H1 (cell line): ENCODE data around the gene SSH2. TPM values are rescaled to one million over a fixed set of nuclear protein-coding genes. Genes with fewer than 3 reads are reported as not detected.

Source experiments
- CTCF ChIA-PET: fragments of 300-600 bp; sonication (Branson Sonifier 250); formaldehyde crosslinking; loops from one replicate; lab custom pipeline; 2021; ENCODE audit not compliant: partially characterized antibody; lab: Charles Lee
- POLR2A ChIA-PET: fragments of 300-600 bp; sonication (Branson Sonifier 250); formaldehyde crosslinking; loops from one replicate; lab custom pipeline; 2021; ENCODE audit warnings: inconsistent platforms; ENCODE audit not compliant: partially characterized antibody; lab: Charles Lee
- DNase-seq, 2 experiments: peaks; one replicate each; pipeline versions ENCODE4 v3.0.0 to v3.0.0-alpha.2; 2010 to 2022; ENCODE audit warnings: low spot score in 2 of 2, low read depth in 1 of 2, mixed read lengths in 1 of 2
- FAIRE-seq: peaks from 2 replicates; lab custom pipeline; 2011; peaks lifted over from hg19 to GRCh38; lab: Jason Lieb, UNC
- H2AFZ ChIP-seq: 2 replicates; pipeline ENCODE4 v1.8.1; 2012; ENCODE audit warnings: low read length, inconsistent platforms
- H2AK5ac ChIP-seq: 2 replicates; pipeline ENCODE4 v1.6.1; 2013; ENCODE audit warnings: low read depth, low read length
- H2BK120ac ChIP-seq: replicated peaks from 2 replicates; pipeline ENCODE3; 2013; ENCODE audit warnings: low read depth, low read length, inconsistent platforms
- H2BK12ac ChIP-seq: 2 replicates; pipeline ENCODE4 v1.6.1; 2013; ENCODE audit warnings: low read depth, low read length
- H2BK15ac ChIP-seq: 2 replicates; pipeline ENCODE4 v1.6.1; 2013; ENCODE audit warnings: low read length
- H2BK20ac ChIP-seq: 2 replicates; pipeline ENCODE4 v1.6.1; 2013; ENCODE audit warnings: low read length
- H2BK5ac ChIP-seq: 2 replicates; pipeline ENCODE4 v1.6.1; 2013; ENCODE audit warnings: low read depth, low read length
- H3K14ac ChIP-seq: 2 replicates; pipeline ENCODE4 v1.6.1; 2013; ENCODE audit warnings: inconsistent platforms; ENCODE audit not compliant: insufficient read length
- H3K18ac ChIP-seq: 2 replicates; pipeline ENCODE4 v1.6.1; 2013; ENCODE audit warnings: low read length; ENCODE audit errors: extremely low read depth
- H3K23ac ChIP-seq: 2 replicates; pipeline ENCODE4 v1.6.1; 2013; ENCODE audit warnings: inconsistent platforms; ENCODE audit not compliant: insufficient read length
- H3K23me2 ChIP-seq: 2 replicates; pipeline ENCODE4 v1.6.1; 2013; ENCODE audit warnings: low read depth, low read length
- H3K27ac ChIP-seq: 2 replicates; pipeline ENCODE4 v1.6.1; 2011; ENCODE audit warnings: low read depth, low read length, inconsistent platforms
- H3K27me3 ChIP-seq, 4 experiments: replicated peaks in 1 of 4; 1 replicate in 1 of 4; 2 replicates in 3 of 4; pipeline versions ENCODE4 v1.6.1 to v1.8.1; 2011 to 2013; ENCODE audit warnings: low read length in 3 of 4, mild to moderate bottlenecking in 3 of 4, inconsistent platforms in 2 of 4, mixed read lengths in 2 of 4, moderate library complexity in 1 of 4; ENCODE audit not compliant: control insufficient read depth in 3 of 4, insufficient read depth in 3 of 4; ENCODE audit errors: extremely low read depth in 1 of 4
- H3K36me3 ChIP-seq, 4 experiments: 2 replicates each; pipeline versions ENCODE4 v1.6.1 to v1.8.1; 2011 to 2013; ENCODE audit warnings: mild to moderate bottlenecking in 4 of 4, low read length in 3 of 4, moderate library complexity in 2 of 4, control low read depth in 1 of 4, inconsistent platforms in 1 of 4; ENCODE audit not compliant: insufficient read depth in 4 of 4, control insufficient read depth in 2 of 4
- H3K4ac ChIP-seq: replicated peaks from 2 replicates; pipeline ENCODE3; 2013; ENCODE audit warnings: low read length, low read depth, mixed read lengths, inconsistent platforms; ENCODE audit not compliant: insufficient read length
- H3K4me1 ChIP-seq, 4 experiments: replicated peaks in 1 of 4; 1 replicate in 1 of 4; 2 replicates in 3 of 4; pipeline versions ENCODE4 v1.6.1 to v1.8.1; 2011 to 2013; ENCODE audit warnings: low read length in 3 of 4, inconsistent platforms in 2 of 4, mixed read lengths in 1 of 4; ENCODE audit not compliant: insufficient read depth in 4 of 4, control insufficient read depth in 3 of 4
- H3K4me2 ChIP-seq, 2 experiments: 2 replicates each; pipeline versions ENCODE4 v1.6.1 to v1.8.1; 2011 to 2013; ENCODE audit warnings: low read depth in 2 of 2, low read length in 2 of 2, control low read depth in 1 of 2, inconsistent platforms in 1 of 2, mild to moderate bottlenecking in 1 of 2; ENCODE audit not compliant: insufficient read depth in 1 of 2
- H3K4me3 ChIP-seq, 4 experiments: fragments of 200-600, 300-600 bp in 1 of 4; sonication (generic), shearing (Covaris generic), sonication (Bioruptor Twin) in 1 of 4; 2 replicates each; pipeline versions ENCODE4 v1.5.1 to v1.8.1; 2011 to 2016; ENCODE audit warnings: low read length in 4 of 4, low read depth in 3 of 4, control low read depth in 2 of 4, inconsistent platforms in 2 of 4, mild to moderate bottlenecking in 2 of 4, mixed read lengths in 1 of 4, moderate library complexity in 1 of 4; ENCODE audit not compliant: insufficient read depth in 2 of 4; ENCODE audit errors: extremely low read depth in 1 of 4
- H3K56ac ChIP-seq: replicated peaks from 2 replicates; pipeline ENCODE3; 2013; ENCODE audit warnings: low read depth, mild to moderate bottlenecking, mixed read lengths, low read length, inconsistent platforms; ENCODE audit not compliant: insufficient read length
- H3K79me1 ChIP-seq: 2 replicates; pipeline ENCODE4 v1.6.1; 2013; ENCODE audit warnings: low read depth, low read length, control low read depth
- H3K79me2 ChIP-seq, 2 experiments: 2 replicates each; pipeline versions ENCODE4 v1.6.1 to v1.8.1; 2012 to 2013; ENCODE audit warnings: low read length in 2 of 2, mild to moderate bottlenecking in 2 of 2, inconsistent platforms in 1 of 2; ENCODE audit not compliant: insufficient read depth in 2 of 2, control insufficient read depth in 1 of 2
- H3K9ac ChIP-seq, 4 experiments: replicated peaks in 1 of 4; 1 replicate in 1 of 4; 2 replicates in 3 of 4; pipeline versions ENCODE4 v1.6.1 to v1.8.1; 2011 to 2013; ENCODE audit warnings: low read depth in 3 of 4, low read length in 3 of 4, control low read depth in 2 of 4, mild to moderate bottlenecking in 2 of 4, moderate library complexity in 2 of 4, inconsistent platforms in 1 of 4; ENCODE audit errors: extremely low read depth in 1 of 4
- H3K9me3 ChIP-seq, 2 experiments: 2 replicates each; pipeline versions ENCODE4 v1.6.1 to v1.8.1; 2012 to 2013; ENCODE audit warnings: mild to moderate bottlenecking in 2 of 2, moderate library complexity in 2 of 2, control low read depth in 1 of 2, inconsistent platforms in 1 of 2, low read depth in 1 of 2, low read length in 1 of 2, mixed read lengths in 1 of 2; ENCODE audit not compliant: insufficient read depth in 2 of 2
- H4K20me1 ChIP-seq, 2 experiments: replicated peaks in 1 of 2; 2 replicates each; pipeline versions ENCODE3 to v1.8.1; 2011 to 2013; ENCODE audit warnings: inconsistent platforms in 2 of 2, low read length in 2 of 2, mild to moderate bottlenecking in 1 of 2; ENCODE audit not compliant: insufficient read depth in 2 of 2, control insufficient read depth in 1 of 2
- H4K5ac ChIP-seq: 2 replicates; pipeline ENCODE4 v1.6.1; 2013; ENCODE audit warnings: low read length, low read depth, mixed read lengths, inconsistent platforms; ENCODE audit not compliant: insufficient read length
- H4K8ac ChIP-seq: 2 replicates; pipeline ENCODE4 v1.8.0; 2013; ENCODE audit warnings: mild to moderate bottlenecking, moderate library complexity, low read length, inconsistent platforms; ENCODE audit not compliant: insufficient read depth; ENCODE audit errors: extremely low read depth
- H4K91ac ChIP-seq: replicated peaks from 2 replicates; pipeline ENCODE3; 2013; ENCODE audit warnings: low read length, mixed read lengths, inconsistent platforms; ENCODE audit not compliant: insufficient read length
- CHD2 ChIP-seq: IDR thresholded peaks from 2 replicates; pipeline ENCODE4 v1.6.1; 2012; ENCODE audit warnings: low read length, improper control_type of control experiment
- GTF2F1 ChIP-seq: IDR thresholded peaks from 2 replicates; pipeline ENCODE4 v1.6.1; 2012; ENCODE audit warnings: low read depth, low read length, improper control_type of control experiment, borderline replicate concordance
- KDM4A ChIP-seq: IDR thresholded peaks from one replicate; pipeline ENCODE4 v1.7.1; 2012; ENCODE audit warnings: low read depth, mild to moderate bottlenecking, moderate library complexity, low read length, inconsistent platforms; ENCODE audit not compliant: severe bottlenecking
- RXRA ChIP-seq: IDR thresholded peaks from 2 replicates; pipeline ENCODE4 v1.6.1; 2011; ENCODE audit warnings: low read depth, mild to moderate bottlenecking, low read length, moderate library complexity; ENCODE audit not compliant: insufficient read depth
- SAP30 ChIP-seq: fragments of 300-600 bp; sonication (generic); IDR thresholded peaks from 2 replicates; pipeline ENCODE4 v1.7.1; 2012; ENCODE audit warnings: low read length, moderate library complexity, mild to moderate bottlenecking, inconsistent platforms; ENCODE audit not compliant: insufficient read depth, insufficient replicate concordance
- SIX5 ChIP-seq: IDR thresholded peaks from 2 replicates; pipeline ENCODE4 v1.6.1; 2011; ENCODE audit warnings: mild to moderate bottlenecking, low read depth, low read length
- SP4 ChIP-seq: IDR thresholded peaks from 2 replicates; pipeline ENCODE4 v1.6.1; 2012; ENCODE audit warnings: low read length, inconsistent platforms
- SUZ12 ChIP-seq: fragments of 200-600 bp; sonication (generic); IDR thresholded peaks from 2 replicates; pipeline ENCODE4 v1.6.1; 2012; ENCODE audit warnings: mild to moderate bottlenecking, inconsistent platforms, low read length, moderate library complexity, mixed read lengths
- TAF7 ChIP-seq: optimal IDR thresholded peaks from 2 replicates; pipeline ENCODE3; 2011; ENCODE audit warnings: low read depth, mild to moderate bottlenecking, inconsistent platforms, low read length, moderate library complexity, borderline replicate concordance
- polyA plus RNA-seq, 7 experiments: library from polyadenylated mRNA; depleted of rRNA in 3 of 7; stranded (reverse) in 5 of 7; unstranded in 2 of 7; fragments of >200 nt in 5 of 7; fragments of 200-250 nt in 2 of 7; gene quantifications; 1 replicate in 5 of 7; 2 replicates in 1 of 7; 4 replicates in 1 of 7; pipeline versions ENCODE4 v1.2.1 to v1.2.3, GENCODE V29; 2011 to 2013; ENCODE audit warnings: missing spikeins in 2 of 7, mixed read lengths in 2 of 7
- total RNA-seq: library from RNA; stranded (reverse); fragmentation: NEBNext Ultra II Directional; extraction: Animal tissue kit (Norgen Biotek cat#: 25700); gene quantifications from 2 replicates; pipeline ENCODE4 v1.2.1, GENCODE V29; 2021
- TF ChIP-seq, protein P1 (sequence below): IDR thresholded peaks from 2 replicates; pipeline ENCODE4 v1.6.1; 2012; ENCODE audit warnings: low read length, inconsistent platforms
- TF ChIP-seq, protein P2 (sequence below): IDR thresholded peaks from 2 replicates; pipeline ENCODE4 v1.6.1; 2012; ENCODE audit warnings: inconsistent platforms

SSH2 gene
- total and polyA plus RNA-seq, 2 of the 8 experiments (the other 6 are each of a cell fraction or from before 2014, with no cell fraction given) = 5.2 to 15.9 TPM

DNA sequence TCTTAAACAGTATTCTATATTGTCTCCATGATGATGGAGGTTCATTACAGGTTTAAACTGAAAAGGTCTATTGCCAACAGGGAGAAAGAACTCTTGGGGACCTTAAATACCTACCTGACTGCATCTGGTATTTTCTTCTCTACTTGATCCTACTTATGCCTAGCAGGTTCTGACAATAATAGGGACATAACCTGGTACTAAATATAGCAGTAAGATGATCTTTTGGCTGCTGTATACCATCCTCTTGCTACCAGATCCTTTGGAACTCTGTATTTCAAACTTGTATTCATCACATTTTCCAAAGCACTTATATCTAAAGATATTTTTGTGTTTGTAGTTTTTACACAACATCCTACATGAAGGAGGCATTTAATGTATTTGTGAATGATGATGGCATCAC, 160.8 kb downstream of the SSH2 start (continued):
- no peak for TF ChIP-seq SIX5
- TF ChIP-seq, all 59 proteins: peak for 0

DNA sequence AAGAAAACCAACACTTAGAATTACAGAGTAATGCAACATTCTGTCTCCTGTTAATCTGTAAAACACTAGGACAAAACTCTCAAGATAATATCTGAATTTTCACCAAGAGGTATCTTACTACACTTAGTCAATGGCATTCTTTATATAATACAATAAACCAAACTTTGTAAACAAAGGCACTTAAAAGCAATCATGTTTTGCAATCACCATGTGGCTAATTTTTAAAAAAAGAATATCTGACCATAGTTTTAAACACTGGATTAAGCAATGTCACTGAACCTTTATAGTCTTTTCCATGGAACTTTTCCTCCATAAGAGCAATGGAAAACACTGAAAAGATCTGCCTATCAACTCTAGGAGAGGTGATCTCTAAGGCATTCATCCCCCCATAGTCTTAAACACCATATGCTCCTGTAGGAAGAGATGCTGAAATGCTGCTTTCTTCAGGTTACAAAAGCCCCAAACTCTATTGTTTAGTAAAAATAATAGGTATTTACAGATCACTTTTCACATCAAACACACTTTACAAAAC, 163.2 kb downstream of the SSH2 start:
- no peaks in the 10 kb centered on the region; a peak in 1 of 7 replicates for H3K27me3 ChIP-seq
- no peaks in the 10 kb centered on the region for H3K9me3 ChIP-seq
- H2BK120ac ChIP-seq = no peak overlapping the region
- H2AFZ ChIP-seq = no peak overlapping the region
- no peak overlapping the region for H3K23ac ChIP-seq
- no peak overlapping the region for H3K4me3 ChIP-seq
- no peak overlapping the region for H2BK12ac ChIP-seq
- no peaks in the 10 kb centered on the region; a peak in 1 of 7 replicates for H3K4me1 ChIP-seq
- no peak overlapping the region for H2BK5ac ChIP-seq
- ChIA-PET POLR2A (no interaction called here), CTCF (interaction anchor here (1.4 to 1.5 kb wide), 2 partner anchors 10 to 17 kb away, joined by 4 to 5 read pairs; no protein-coding TSS in a partner anchor)
- no peak overlapping the region for H3K27ac ChIP-seq
- H4K91ac ChIP-seq = no peak overlapping the region
- H3K36me3 ChIP-seq = no peaks in the 10 kb centered on the region
- no peaks in the 10 kb centered on the region for H4K20me1 ChIP-seq
- H3K4ac ChIP-seq = no peak overlapping the region
- H2BK20ac ChIP-seq = no peak overlapping the region
- H2AK5ac ChIP-seq = no peak overlapping the region
- no peak overlapping the region for H3K18ac ChIP-seq
- no peaks in the 10 kb centered on the region for H3K23me2 ChIP-seq
- peak; percentile 42 for FAIRE-seq
- H4K8ac ChIP-seq = no peak overlapping the region
- no peak overlapping the region for H3K4me2 ChIP-seq
- no peaks in the 10 kb centered on the region for H3K79me1 ChIP-seq
- no peak overlapping the region for H3K9ac ChIP-seq
- no peak overlapping the region for H3K56ac ChIP-seq
- no peak overlapping the region for H4K5ac ChIP-seq
- no peak for DNase-seq
- no peak overlapping the region for H2BK15ac ChIP-seq
- no peaks in the 10 kb centered on the region for H3K79me2 ChIP-seq
- no peak overlapping the region for H3K14ac ChIP-seq
- TF ChIP-seq, protein P1, sequence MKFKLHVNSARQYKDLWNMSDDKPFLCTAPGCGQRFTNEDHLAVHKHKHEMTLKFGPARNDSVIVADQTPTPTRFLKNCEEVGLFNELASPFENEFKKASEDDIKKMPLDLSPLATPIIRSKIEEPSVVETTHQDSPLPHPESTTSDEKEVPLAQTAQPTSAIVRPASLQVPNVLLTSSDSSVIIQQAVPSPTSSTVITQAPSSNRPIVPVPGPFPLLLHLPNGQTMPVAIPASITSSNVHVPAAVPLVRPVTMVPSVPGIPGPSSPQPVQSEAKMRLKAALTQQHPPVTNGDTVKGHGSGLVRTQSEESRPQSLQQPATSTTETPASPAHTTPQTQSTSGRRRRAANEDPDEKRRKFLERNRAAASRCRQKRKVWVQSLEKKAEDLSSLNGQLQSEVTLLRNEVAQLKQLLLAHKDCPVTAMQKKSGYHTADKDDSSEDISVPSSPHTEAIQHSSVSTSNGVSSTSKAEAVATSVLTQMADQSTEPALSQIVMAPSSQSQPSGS = no peak
- TF ChIP-seq SAP30 (no peak), SUZ12 (no peak), KDM4A (no peak), TAF7 (no peak), GTF2F1 (no peak), SP4 (no peak), RXRA (no peak), CHD2 (no peak)
- TF ChIP-seq, protein P2, sequence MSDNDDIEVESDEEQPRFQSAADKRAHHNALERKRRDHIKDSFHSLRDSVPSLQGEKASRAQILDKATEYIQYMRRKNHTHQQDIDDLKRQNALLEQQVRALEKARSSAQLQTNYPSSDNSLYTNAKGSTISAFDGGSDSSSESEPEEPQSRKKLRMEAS = no peak
